ENCODE measurements around the gene ACTA2.

Gene ACTA2

DNA sequence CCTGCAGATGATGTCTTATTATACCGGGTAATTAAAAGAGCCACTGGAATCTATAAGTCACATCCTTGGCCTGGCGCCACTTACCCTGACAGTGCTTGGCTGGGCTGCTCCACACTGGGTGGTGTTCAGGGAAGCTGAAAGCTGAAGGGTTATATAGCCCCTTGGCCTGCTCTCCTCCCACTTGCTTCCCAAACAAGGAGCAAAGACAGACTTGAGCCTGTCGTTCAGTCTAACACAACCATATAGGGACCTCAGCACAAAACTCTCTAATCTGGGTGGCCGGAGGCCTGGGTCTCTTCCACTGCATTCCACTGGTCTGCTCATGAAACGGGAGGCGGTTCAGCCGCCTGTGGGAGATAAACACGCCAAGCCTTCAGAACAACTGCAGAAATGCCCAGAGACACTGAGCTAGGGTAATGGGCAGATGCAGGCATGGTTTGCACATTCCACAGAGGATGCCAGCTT, at the start of gene ACTA2:
Gene ACTA2 (minus strand): TSS at position 127 of the 465 bp plus-strand sequence. CDS start 3,843 bp downstream, outside the sequence.
- no peak for DNase-seq (ENCODE audit: low spot score)

DNA sequence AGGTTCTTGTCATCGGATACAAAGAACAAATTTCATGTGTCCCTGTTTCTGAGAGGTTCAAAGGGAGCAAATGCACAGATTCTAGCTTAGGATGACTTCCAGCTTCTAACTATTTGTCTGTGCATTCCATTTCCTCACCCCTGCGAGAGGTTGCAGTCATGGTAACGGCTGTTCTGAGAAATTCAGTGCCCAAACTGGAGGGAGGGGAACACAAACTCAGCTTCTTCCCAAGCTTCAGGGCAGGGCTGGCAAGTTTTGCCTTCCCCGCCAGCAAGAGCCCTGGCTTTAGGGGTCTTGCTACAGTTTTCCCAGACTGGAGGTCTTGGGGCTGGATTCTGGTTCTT, 49.1 kb upstream of the ACTA2 start:
- DNase-seq (ENCODE audit: low spot score), result no peak

DNA sequence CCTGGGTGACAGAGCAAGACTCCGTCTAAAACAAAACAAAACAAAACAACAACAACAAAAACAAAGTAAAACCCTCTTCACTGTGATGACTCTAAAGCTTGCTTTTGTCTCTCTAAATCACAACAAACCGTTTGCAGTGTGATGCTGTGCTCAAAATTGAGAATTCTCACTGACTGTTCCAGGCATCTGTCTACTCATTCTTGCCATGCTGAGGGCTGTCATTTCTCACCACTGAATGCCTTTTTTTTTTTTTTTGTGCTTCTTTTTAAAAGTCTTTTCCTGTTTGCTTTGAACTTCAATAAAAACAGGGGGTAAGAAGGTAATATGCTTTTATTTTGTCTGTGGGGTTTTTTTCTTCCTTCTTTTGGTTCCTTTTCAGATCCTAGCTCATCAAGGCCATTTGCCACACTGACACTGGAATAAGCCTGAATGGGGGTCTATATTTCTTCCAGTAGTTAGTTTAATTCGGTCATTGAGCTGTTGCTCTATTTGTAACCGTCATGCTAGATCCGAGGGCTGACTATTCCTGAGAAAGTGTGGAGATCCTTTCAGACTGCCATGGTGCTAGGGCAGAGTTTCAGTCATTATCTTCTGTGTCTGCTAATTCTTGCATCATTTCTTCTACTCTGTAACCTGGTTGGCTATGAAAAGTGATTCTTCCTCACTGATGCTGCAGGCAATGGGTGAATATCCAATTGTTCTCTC, 48.6 kb upstream of the ACTA2 start:
- DNase-seq (ENCODE audit: low spot score), result no peak

DNA sequence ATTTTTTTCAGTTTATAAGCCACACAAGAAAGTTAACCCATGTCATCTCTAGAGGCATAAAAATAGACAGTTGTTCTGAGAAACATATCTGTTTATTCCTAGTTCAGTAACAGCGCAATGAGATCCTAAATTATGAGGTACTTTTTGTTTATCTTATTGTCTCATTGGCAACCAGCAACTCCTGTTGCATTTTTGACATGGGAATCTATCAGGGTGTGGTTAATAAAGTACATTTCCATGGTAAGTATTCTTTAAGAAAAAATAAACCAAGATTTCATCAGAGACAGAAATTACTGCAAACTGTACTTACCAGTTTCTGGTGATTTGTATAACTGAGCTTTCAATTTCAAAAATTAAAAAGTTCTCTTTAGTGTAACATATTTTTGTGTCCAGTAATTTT, 47.1 kb upstream of the ACTA2 start:
- no peak for DNase-seq (ENCODE audit: low spot score)

DNA sequence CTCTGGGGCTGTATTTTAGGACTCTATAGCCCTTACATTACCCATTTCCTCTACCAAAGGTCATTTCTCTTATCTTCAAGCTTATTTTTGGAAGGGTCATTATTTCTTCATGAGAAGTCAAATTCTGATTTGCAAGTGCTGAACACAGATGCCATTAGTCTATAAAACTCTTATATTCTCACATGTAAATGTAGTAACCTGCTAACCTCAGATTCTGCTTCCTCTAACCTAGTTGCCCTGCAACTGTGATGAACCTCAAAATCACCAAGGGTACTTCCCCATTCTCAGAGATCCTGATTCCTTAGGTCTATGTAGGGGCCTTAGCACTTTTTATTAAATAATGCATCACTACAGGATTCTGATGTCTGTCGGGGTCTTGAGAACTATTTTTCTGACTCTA, 44.4 kb upstream of the ACTA2 start:
- no peak for DNase-seq (ENCODE audit: low spot score)

DNA sequence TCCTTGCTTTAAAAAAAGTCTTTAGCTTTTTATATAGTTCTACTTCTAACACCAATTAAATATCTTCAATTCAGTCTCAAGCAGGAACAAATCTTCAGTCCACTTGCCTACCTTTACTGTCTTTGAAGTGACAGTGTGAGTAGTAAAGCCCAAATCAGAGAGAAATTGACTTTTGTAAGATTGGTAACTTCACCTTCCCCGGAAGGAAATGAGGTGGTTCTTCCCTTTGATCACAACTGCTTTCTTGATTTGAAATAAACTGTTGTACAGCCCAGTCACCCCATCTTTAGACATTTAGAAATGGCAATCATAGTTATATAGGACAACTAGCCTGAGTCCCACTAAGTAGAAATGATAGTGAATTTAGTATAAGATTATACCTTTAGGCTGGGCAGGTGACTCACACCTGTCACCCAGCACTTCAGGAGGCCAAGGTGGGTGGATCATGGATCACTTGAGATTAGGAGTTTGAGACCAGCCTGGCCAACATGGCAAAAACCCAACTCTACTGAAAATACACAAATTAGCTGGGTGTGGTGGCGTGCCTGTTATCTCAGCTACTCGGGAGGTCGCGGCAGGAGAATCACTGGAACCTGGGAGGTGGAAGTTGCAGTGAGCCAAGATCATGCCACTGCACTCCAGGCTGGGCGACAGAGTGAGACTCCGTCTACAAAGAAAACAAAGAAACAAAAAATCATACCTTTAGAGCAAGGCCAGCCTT, 42.7 kb upstream of the ACTA2 start:
- DNase-seq (ENCODE audit: low spot score), result no peak

DNA sequence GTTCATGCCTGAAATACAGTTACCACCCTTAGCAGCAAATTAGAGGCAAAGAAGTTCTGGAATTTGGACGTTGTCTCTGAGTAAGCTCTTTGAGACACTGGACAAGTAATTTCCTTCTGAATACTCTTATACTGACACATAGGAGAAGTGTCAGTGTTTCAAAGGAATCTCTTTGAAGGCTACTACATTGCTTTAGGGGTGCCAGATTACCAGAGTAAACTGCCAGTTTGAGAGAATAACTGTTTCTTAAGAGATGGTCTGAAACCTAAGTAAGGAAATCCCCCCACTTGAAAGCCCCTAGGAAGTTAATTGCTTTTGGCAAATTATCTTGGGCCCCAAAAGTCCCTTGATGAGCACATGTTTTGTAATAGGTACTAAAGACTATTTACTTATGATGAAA, 41.4 kb upstream of the ACTA2 start:
- DNase-seq (ENCODE audit: low spot score), result no peak

DNA sequence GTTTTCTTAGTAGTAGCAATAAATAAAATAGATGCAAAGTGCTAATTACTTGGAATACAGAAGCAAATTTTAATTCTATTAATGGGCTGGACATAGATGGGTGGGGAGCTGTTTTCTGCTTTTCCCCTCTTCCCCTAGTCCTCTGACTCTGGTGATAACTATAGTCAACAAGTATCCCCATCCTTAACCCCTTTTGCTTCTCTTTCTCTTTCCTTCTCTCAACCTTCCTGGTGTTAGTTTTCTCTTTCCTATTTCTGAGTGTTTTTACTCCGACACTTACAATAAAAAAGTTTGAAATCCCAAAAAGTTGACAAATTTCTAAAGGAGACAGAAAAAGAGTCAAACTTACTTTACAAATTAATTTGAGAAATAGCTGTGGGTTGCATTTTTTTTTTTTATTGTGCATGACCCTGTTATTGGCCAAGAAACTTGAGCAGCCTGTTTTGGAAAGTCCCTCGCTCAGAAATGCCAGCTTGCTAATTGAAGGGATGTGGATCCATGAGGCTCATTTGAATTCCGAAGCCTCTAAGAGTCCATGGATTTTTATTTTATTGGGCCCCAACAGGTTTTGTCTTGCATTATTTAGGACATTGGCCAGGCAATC, 40.5 kb upstream of the ACTA2 start:
- DNase-seq (ENCODE audit: low spot score), result no peak

DNA sequence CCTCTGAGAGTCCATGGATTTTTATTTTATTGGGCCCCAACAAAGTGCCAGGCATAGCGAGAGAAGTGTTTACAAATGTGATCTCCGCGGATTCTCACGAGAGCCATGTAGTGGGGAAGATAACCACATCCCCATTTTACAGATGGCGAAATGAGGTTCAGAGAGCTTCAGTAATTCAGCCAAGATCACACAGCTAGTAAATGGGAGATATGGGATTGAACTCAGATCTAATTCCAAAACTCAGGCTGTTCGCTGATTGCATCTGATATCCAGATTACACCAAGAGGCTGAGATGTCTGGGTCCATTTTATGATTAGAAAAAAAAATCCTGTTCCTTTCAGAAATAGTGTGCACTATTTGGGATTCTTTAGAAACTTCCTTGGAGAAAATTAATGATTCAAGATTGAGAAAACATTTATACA, 39.3 kb upstream of the ACTA2 start:
- DNase-seq (ENCODE audit: low spot score), result no peak

DNA sequence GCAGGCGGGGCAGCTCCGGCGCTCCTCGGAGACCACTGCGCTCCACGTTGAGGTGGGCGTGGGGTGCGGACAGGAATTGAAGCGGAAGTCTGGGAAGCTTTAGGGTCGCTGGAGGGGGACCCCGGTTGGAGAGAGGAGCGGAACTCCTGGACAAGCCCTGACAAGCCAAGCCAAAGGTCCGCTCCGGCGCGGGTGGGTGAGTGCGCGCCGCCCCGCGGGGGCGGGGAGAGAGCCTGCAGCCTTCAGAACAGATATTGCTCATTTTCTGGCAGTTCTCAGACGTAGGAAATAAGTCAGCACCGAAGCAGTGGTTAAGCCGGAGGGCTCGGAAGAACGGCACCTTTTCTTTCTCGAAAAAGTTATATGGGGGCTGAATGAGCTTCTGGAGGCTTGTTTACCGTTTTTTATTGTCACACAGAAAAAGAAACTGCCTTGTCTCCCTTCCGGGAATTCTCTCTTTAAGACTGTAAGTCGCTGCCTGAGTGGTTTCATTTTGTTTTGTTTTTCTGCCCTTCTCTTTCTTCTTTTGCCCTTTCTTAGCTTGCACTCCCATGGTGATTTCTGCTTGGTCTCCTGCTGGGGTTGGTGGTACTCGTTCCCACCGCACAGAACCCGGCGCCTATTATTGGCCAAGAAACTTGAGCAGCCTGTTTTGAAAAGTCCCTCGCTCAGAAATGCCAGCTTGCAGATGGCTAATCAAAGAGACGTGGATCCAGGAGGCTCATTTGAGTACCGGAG, 38.8 kb upstream of the ACTA2 start:
- peak; percentile 43 for DNase-seq (ENCODE audit: low spot score)

DNA sequence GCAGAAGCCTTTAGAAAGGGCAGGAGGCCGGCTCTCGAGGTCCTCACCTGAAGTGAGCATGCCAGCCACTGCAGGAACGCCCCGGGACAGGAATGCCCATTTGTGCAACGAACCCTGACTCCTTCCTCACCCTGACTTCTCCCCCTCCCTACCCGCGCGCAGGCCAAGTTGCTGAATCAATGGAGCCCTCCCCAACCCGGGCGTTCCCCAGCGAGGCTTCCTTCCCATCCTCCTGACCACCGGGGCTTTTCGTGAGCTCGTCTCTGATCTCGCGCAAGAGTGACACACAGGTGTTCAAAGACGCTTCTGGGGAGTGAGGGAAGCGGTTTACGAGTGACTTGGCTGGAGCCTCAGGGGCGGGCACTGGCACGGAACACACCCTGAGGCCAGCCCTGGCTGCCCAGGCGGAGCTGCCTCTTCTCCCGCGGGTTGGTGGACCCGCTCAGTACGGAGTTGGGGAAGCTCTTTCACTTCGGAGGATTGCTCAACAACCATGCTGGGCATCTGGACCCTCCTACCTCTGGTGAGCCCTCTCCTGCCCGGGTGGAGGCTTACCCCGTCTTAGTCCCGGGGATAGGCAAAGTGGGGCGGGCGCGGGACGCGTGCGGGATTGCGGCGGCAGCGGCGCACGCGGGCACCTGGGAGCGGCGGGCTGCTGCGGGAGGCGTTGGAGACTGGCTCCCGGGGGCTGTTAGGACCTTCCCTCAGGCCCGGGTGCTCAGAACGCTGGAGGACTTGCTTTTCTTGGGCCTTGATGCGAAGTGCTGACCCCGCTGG, 38.0 kb upstream of the ACTA2 start, which contains the start of gene FAS:
Gene FAS (plus strand): TSS at position 415 of the 777 bp plus-strand sequence. CDS start 79 bp downstream, at position 494.
- peak; percentile 86 for DNase-seq (ENCODE audit: low spot score)

DNA sequence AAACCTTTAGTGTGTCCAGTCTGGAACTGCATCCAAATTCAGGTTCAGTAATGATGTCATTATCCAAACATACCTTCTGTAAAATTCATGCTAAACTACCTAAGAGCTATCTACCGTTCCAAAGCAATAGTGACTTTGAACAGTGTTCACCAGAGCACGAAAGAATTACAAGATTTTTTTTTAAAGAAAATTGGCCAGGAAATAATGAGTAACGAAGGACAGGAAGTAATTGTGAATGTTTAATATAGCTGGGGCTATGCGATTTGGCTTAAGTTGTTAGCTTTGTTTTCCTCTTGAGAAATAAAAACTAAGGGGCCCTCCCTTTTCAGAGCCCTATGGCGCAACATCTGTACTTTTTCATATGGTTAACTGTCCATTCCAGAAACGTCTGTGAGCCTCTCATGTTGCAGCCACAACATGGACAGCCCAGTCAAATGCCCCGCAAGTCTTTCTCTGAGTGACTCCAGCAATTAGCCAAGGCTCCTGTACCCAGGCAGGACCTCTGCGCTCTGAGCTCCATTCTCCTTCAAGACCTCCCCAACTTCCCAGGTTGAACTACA, 37.3 kb upstream of the ACTA2 start:
- no peak for DNase-seq (ENCODE audit: low spot score)

DNA sequence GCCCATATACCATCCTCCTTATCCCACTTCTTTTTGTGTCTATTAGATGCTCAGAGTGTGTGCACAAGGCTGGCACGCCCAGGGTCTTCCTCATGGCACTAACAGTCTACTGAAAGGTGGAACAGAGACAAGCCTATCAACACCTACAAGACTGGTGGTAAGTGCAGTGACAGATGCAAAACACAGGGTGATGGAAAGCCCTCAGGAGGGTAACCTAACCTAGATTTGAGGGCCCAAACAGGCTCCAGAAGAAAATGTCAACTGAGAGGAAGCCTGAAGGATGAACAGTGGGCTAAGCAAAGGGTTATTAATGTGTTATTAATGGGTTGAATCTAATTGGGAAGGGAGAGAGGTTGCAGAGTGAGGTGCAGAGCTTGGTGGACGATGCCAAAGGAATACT, 36.9 kb upstream of the ACTA2 start:
- no peak for DNase-seq (ENCODE audit: low spot score)

DNA sequence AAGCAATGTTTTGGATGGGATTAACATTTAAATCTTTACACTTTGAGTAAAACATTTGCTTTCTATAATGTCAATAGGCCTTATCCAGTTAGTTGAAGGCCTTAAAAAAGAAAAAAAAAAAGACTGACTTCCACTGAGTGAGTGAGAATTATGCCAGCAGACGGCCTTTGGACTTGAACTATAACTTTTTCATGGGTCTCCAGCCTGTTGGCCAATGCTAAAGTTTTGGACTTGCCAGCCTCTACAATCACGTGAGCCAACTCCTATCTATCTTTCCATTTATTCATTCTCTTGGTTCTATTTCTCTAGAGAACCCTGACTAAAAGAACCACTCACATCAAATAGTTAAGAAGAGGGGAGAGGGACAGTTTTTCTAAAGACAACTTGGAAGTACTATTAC, 35.3 kb upstream of the ACTA2 start:
- no peak for DNase-seq (ENCODE audit: low spot score)

DNA sequence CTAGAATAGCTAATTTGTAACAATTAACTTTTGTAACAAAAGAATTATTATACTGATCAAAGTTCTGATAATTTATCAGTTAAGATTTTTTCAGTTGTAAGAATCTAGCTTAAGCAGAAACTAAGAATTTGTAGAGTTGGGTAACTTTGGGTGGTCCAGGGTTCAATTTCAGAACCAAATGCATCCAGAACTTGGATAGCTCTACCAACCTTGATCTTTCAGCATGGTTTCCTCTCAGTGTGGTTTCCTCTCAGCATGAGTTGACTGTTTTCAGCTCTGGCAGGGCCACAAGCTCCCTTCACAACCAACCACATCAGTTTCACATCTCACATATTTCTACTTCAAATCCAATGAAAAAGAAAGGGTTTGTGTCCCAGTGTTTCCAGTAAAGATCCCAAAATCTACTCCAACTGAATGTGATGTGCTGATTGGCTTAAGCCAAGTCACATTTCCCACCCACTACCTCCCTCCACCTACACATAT, 34.7 kb upstream of the ACTA2 start:
- DNase-seq (ENCODE audit: low spot score), result no peak

DNA sequence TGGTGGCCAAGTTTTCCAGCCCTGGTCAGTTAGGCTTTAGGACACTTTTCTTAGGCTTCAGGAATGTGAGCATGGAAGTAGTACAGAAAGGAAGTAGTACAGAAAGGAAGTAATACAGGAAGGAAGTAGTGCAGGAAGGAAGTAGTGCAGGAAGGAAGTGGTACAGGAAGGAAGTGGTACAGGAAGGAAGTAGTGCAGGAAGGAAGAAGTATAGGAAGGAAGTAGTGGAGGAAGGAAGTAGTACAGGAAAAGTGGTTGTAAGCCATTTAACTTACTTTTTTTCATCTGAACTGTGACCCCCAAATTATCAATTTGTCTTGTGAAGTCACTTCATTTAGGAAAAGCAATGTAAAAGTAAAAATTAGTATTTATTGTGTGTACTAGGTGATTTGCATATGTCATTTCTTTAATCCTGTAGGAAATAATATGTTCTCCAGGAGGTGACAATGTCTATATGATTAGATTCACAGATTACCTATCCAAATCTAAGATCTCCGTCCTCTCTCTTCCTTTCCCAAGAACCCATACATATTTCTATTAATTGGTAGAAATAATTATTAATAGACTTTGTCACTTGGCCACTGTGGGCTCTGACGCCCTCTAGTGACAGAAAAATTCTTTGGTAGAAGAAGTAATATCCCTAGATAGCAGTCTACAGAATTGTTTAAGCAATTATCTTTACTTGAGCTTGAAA, 34.1 kb upstream of the ACTA2 start:
- DNase-seq (ENCODE audit: low spot score), result peak; percentile 43

DNA sequence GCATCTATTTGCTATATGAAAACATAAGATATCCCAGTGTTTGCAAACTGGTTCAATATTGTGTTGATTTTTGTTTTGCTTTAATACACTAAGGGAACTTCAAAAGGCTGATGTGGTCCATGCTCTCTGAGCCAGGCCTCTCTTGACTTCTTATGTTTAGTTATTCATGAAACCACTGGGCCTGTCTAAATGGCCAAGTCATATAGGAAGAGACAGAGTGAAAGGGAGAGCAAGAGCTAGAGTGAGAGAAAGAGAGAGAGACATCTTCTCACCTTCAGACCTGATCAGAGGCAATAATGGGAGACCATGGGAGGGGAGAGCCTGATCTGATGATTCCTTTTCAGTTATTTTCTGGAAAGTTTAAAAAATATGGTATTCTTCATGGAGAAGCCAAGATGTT, 32.0 kb upstream of the ACTA2 start:
- DNase-seq (ENCODE audit: low spot score), result no peak

DNA sequence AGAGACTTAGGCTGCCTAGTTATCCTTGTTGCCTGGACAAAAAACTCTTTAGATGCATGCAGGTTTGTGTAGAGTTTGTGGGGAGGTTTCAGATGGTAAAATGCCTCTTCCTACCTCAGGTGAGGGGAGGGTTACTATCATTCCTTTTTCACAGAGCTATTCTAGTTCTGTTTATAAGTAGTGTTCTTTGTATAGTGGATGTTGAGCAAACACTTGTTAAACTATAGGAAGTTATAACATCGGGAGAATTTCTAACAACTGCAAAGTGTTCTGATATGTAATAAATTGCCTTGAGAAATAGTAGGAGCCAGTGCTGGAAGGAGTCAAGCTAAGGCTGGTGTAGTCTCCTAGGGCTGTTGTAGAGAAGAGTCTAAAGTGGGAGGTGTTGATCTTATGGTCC, 31.4 kb upstream of the ACTA2 start:
- no peak for DNase-seq (ENCODE audit: low spot score)

DNA sequence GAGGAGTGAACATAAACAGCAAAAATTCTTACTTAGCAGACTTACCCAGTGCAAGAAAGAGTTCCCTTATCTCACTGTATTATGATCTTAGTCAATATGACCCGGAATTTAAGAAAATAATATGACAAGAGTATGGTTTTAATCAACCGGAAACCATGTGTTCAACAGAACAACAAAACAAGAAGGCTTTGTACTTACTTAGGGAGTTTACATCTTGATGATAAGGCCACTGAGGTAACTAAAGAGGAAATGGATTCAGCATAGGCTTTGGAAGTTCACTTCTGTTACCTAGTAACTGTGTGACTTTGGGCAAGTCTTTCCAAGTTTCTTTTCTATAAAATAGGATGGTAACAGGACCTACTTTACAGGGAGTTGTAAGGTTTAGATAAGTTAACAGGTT, 30.6 kb upstream of the ACTA2 start:
- DNase-seq (ENCODE audit: low spot score), result no peak

DNA sequence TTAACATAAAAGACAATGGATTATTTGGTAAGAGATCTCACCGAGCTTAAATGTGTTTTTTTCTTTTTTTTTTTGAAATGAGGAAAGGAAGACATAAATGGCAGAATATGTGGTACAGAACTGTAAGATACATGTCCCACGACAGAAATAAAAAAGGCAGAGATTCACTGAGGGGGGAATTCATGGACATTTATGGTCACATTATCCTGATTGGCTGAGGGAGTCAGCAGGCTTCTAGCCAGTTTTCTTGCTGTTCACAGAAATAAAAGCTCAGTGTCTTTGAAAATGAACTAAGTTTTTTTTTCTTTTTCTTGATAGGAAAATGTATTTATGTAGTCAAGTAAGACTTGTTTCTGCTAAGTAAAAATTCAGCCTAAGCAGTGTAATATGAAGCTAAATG, 29.8 kb upstream of the ACTA2 start:
- no peak for DNase-seq (ENCODE audit: low spot score)

DNA sequence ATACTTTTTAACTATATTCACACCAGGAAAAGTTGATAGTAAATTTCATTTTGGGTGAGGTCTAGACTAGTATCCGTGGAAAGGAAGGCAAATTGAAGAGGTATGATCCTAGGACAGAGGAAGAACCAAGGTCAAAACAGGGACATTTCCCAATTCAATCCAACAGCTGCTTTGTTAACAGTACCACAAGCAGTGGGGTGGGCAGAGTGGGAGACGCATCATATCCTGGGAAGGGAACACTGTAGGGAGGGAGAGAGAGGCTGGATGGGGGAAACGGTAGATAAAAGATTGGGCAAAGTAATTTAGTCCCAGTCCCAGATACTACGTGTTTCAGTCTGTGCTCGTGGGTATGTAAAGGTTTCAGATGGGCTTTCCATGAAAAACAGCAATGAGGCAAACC, 28.9 kb upstream of the ACTA2 start:
- DNase-seq (ENCODE audit: low spot score), result no peak

Measured in LoVo (cell line).